ENCODE measurements around the gene KRTAP10-1. TPM values are rescaled to one million over a fixed set of nuclear protein-coding genes. Genes with fewer than 3 reads are reported as not detected.

KRTAP10-1 gene
- total RNA-seq, 1 experiment from 2014 or later = not detected

GRCh38 chr21:44575307-44576024, 35.5 kb upstream of the KRTAP10-1 start:
- H3K27ac ChIP-seq (ENCODE audit: low read length) = no peak overlapping the region
- CTCF ChIA-PET = no interaction called here
- H3K36me3 ChIP-seq (ENCODE audit: control insufficient read depth, insufficient read depth, low read length) = no peaks in the 10 kb centered on the region
- POLR2A ChIA-PET = no interaction called here
- in situ Hi-C loops (cut with HindIII; ENCODE audit: low pct_unique_long_range_greater_than_20kb, low sequenced_read_pairs) = no loop called here
- ATAC-seq (no peak), DNase-seq (ENCODE audit: low read depth, low spot score) (no peak)
- H3K4me3 ChIP-seq (ENCODE audit: low read depth in 2 of 2, low read length in 2 of 2) = no peak overlapping the region
- peaks cover 5% of the 10 kb centered on the region; the same call in 1 of the 2 replicates for H3K4me1 ChIP-seq (ENCODE audit: control insufficient read depth, insufficient read depth, low read length)
- intact Hi-C loops (cut with micrococcal nuclease; ENCODE audit: unreplicated experiment) = no loop called here
- TF ChIP-seq POLR2AphosphoS5 (IDR thresholded peaks at IDR 0.05; ENCODE audit: low read depth, low read length) (no peak), CTCF (IDR thresholded peaks at IDR 0.05) (no peak), SIN3A (IDR thresholded peaks at IDR 0.05; ENCODE audit: borderline replicate concordance, insufficient read depth, low read depth, low read length) (no peak), TCF7L2 (IDR thresholded peaks at IDR 0.05; ENCODE audit: low read depth, low read length) (no peak), REST (IDR thresholded peaks at IDR 0.05; ENCODE audit: insufficient read depth in 1 of 2, low read depth in 2 of 2, low read length in 1 of 2) (no peak)
- no peaks in the 10 kb centered on the region for H3K27me3 ChIP-seq (ENCODE audit: control insufficient read depth, insufficient read depth, low read length)
- BruUV-seq (replicated peaks) = no TSS peak
- H3K9me3 ChIP-seq (ENCODE audit: control insufficient read depth, insufficient read depth, low read depth, low read length) = no peaks in the 10 kb centered on the region

- no peak overlapping the region for H3K4me3 ChIP-seq (ENCODE audit: low read depth in 2 of 2, low read length in 2 of 2)
- no peak overlapping the region for H3K27ac ChIP-seq (ENCODE audit: low read length)
- no peaks in the 10 kb centered on the region for H3K36me3 ChIP-seq (ENCODE audit: control insufficient read depth, insufficient read depth, low read length)
- no peak for DNase-seq (ENCODE audit: low read depth, low spot score)
- no TSS peak for BruUV-seq (replicated peaks)
- intact Hi-C loops (cut with micrococcal nuclease; ENCODE audit: unreplicated experiment) (no loop called here), in situ Hi-C loops (cut with HindIII; ENCODE audit: low pct_unique_long_range_greater_than_20kb, low sequenced_read_pairs) (no loop called here)
- ChIA-PET POLR2A (interaction anchor here (0.5 kb wide), 1 partner anchor 145 kb away, joined by 3 read pairs; no protein-coding TSS in a partner anchor), CTCF (no interaction called here)
- ATAC-seq = peak; percentile 43; the same call in 1 of the 2 replicates
- peaks cover 5% of the 10 kb centered on the region; the same call in 1 of the 2 replicates for H3K4me1 ChIP-seq (ENCODE audit: control insufficient read depth, insufficient read depth, low read length)
- no peaks in the 10 kb centered on the region for H3K27me3 ChIP-seq (ENCODE audit: control insufficient read depth, insufficient read depth, low read length)
- no peaks in the 10 kb centered on the region for H3K9me3 ChIP-seq (ENCODE audit: control insufficient read depth, insufficient read depth, low read depth, low read length)
- TF ChIP-seq POLR2AphosphoS5 (IDR thresholded peaks at IDR 0.05; ENCODE audit: low read depth, low read length) (no peak), SIN3A (IDR thresholded peaks at IDR 0.05; ENCODE audit: borderline replicate concordance, insufficient read depth, low read depth, low read length) (no peak), TCF7L2 (IDR thresholded peaks at IDR 0.05; ENCODE audit: low read depth, low read length) (no peak), CTCF (IDR thresholded peaks at IDR 0.05) (no peak), REST (IDR thresholded peaks at IDR 0.05; ENCODE audit: insufficient read depth in 1 of 2, low read depth in 2 of 2, low read length in 1 of 2) (no peak)
Measured at GRCh38 chr21:44574457-44575306, 34.7 kb upstream of the KRTAP10-1 start.
